GM10266 (cell line): ENCODE data around the gene SMIM41.

Source experiments
- DNase-seq: peaks from one replicate; pipeline ENCODE4 v3.0.0; 2012; ENCODE audit errors: extremely low spot score
- CTCF ChIP-seq: IDR thresholded peaks from 2 replicates; pipeline ENCODE4 v1.5.1; 2012; ENCODE audit warnings: mild to moderate bottlenecking, low read depth; ENCODE audit not compliant: control insufficient read depth, insufficient read depth; ENCODE audit errors: missing control alignments

SMIM41 gene

DNA sequence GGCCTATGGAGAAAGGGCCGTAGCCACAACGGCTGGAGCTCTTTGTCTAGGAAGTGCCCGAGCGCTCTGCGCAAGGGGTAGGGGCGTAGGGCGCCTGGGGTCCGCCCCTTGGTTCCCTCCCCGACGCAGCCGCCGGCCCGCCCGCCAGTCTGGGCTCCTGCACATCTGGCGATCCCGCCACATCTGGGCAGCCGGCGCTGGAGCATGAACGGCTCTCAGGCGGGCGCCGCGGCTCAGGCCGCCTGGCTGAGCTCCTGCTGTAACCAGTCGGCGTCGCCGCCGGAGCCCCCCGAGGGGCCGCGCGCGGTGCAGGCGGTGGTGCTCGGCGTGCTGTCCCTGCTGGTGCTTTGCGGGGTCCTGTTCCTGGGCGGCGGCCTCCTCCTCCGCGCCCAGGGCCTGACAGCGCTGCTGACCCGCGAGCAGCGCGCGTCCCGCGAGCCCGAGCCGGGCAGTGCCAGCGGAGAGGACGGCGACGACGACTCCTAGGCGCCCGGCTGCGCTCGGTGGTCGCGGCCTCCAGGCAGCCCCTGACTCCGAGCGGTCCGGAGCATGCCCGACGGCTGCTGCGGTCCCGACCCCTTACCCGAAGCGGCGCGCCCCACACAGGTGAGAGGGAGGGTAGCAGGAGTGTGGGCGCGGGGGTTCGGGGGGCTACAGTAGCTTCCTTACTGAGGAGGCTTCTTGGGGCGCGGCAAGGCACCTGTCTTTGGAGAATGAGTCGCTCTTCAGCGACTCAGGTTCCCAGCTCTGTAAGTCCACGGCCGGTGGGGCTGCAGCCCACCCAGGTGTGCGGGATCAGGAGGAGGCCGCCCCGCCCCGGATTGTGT lies at the start of gene SMIM41:
Gene SMIM41 (plus strand): TSS at position 129 of the 827 bp plus-strand sequence. CDS start 76 bp downstream, at position 205.
- DNase-seq: no peak
- TF ChIP-seq CTCF: no peak

DNA sequence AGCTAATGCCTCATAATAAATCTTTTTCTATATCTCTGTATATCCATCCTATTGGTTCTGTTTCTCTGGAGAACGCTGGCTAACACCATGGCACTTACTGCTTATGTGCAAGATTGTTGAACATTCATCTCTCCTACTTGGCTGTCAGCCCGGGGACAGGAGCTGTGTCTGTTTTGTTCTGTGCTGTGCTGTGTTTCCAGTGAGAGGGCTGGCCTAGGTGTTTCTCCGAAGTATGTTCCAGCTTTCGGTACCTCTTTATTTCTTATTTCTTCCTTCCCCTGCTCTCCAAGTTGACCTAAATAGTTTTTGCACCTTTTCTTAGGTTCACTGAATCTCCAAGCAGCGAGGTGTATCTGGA lies 47.1 kb upstream of the SMIM41 start:
- no peak for TF ChIP-seq CTCF
- DNase-seq: no peak

DNA sequence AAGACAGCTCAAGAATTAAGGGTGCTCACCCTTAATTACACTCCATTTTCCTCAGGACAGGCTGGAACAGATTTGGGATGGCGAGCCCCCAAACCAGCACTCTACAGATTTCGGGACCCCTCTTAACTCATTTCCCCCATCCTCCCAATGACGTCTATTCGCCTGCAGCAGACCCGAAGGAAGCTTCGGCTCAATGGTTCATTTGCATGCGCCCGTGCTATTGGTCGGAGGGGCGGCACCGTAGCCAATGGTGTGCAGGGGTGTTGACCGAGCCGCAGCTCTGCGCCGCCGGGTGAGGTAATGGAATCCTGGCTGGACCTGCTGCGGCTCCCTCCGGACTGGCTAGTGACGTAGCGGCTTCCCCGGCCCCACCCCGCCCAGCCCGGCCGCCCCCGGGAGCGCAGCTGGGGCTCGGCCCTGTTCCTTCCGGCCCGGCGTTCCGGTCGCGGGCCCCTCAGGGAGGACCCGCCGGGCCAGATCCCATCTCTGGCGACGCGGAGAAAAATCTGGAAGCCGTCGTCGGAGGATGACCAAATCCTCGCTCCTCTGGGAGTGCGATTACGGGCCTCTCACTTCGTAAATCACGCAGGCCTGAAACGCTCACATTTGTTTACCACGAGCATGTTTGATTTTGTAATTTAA lies 46.6 kb upstream of the SMIM41 start:
- TF ChIP-seq CTCF: no peak
- DNase-seq: peak; percentile 95

DNA sequence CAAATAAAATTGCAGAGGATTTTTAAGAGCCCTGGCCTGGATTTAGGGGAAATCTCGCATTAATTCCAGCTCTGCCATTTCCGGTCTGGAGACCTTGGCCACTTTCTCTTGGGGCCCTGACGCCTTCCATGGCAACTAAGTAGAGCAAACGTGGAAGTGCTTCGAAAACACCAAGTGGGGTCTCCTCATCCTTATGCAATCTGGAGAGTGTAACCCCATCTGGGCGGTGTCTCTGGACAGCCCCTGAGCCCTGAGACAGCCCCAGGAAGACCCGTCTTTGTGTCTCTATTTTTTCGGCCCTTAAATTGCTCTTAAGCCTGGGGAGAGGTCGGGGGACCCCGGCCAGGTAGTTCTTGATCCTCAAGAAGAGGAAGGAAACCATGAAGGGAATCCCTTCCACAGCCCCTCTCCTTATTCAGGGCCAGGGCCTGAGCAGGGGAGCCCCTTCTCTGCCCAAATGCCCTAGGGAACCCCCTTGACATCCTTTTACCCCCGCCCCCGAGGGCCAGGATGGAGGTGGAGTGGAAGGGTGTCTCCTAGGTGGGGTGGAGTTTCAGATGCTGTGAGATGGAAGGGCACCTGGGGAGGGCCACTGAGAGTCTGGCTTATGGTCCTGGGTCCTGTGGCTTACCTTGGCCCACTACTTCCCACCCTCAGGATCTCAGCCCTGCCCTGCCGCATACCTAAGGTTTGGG lies 45.9 kb upstream of the SMIM41 start:
- TF ChIP-seq CTCF: no peak
- DNase-seq: no peak

DNA sequence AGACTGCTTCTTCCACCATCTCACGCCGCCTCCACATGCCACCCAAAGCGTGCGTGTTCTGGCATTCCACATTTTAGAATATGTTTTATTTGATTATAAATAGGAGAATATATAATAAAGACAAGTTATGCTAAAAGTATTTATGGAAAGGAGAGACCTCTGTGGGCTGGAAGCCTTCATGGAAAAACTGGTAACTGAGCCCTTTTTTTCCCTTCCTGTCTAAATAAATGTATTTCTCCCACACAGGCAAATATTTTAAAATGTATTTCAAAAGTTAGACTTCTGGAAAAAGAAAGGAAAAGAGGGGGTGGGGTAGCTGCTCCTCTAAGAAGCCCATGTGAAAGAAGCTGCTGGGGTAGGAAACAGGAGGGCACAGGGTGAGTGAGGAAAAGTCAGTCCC lies 44.3 kb upstream of the SMIM41 start:
- no peak for DNase-seq
- TF ChIP-seq CTCF: no peak

- TF ChIP-seq CTCF: no peak
Measured at GRCh38 chr12:52035926-52036325, 43.6 kb upstream of the SMIM41 start.

More at GRCh38 chr12:52035926-52036325, 43.6 kb upstream of the SMIM41 start:
- no peak for DNase-seq
